LHCN-M2 (cell line): ENCODE measurements around the gene ARID1B. TPM values are rescaled to one million over a fixed set of nuclear protein-coding genes. Genes with fewer than 3 reads are reported as not detected.

Source experiments
- DNase-seq: peaks from one replicate; pipeline ENCODE4 v3.0.0-alpha.2; 2012; ENCODE audit warnings: low read depth
- total RNA-seq: library from RNA; depleted of rRNA; stranded (reverse); fragments of >200 nt; gene quantifications from 2 replicates; pipeline ENCODE4 v1.2.3, GENCODE V29; 2014

Gene ARID1B
- total RNA-seq, 1 experiment from 2014 or later, result 19.0 TPM

GRCh38 chr6:156790711-156791319, 13.6 kb downstream of the ARID1B start:
- no peak for DNase-seq

GRCh38 chr6:156791320-156791850, 14.2 kb downstream of the ARID1B start:
- no peak for DNase-seq

GRCh38 chr6:156793200-156793599, 16.0 kb downstream of the ARID1B start:
- no peak for DNase-seq

DNA sequence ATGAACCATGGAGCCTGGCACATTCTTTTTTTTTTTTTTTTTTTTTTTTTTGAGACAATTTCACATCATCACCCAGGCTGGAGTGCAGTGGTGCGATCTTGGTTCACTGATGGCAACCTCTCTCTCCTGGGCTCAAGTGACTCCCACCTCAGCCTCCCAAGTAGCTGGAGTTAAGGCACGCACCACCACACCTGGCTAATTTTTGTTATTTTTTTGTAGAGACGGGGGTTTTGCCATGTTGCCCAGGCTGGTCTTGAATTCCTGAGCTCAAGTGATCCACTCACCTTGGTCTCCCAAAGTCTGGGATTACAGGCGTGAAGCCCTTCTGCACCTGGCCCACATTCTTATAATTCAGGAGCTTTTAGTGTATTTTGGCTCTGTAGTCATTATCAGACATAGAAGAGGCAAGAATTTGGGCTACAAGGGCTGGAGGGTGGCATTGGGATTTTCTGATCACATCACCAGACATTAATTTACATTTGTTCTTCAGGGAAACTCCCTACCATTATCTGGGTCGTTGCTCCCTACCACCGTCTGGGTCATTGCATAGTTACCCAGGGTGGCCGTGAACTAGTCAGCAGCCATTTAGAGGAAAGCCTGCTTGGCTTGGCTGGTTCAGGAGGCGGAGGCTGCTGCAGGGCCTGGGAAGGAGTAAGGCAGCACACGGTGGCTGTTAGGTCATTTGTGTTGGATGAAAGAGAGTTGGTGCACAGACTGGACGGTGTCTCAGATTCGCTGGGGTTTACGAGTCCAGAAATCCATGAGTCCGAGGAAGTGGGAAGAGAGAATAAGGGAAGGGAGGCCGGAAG, 17.6 kb downstream of the ARID1B start:
- DNase-seq, result no peak

- peak; percentile 48 for DNase-seq
These were observed 18.6 kb downstream of the ARID1B start for GRCh38 chr6:156795825-156796224.

- DNase-seq, result no peak
These were observed 19.4 kb downstream of the ARID1B start for GRCh38 chr6:156796627-156797026.

DNA sequence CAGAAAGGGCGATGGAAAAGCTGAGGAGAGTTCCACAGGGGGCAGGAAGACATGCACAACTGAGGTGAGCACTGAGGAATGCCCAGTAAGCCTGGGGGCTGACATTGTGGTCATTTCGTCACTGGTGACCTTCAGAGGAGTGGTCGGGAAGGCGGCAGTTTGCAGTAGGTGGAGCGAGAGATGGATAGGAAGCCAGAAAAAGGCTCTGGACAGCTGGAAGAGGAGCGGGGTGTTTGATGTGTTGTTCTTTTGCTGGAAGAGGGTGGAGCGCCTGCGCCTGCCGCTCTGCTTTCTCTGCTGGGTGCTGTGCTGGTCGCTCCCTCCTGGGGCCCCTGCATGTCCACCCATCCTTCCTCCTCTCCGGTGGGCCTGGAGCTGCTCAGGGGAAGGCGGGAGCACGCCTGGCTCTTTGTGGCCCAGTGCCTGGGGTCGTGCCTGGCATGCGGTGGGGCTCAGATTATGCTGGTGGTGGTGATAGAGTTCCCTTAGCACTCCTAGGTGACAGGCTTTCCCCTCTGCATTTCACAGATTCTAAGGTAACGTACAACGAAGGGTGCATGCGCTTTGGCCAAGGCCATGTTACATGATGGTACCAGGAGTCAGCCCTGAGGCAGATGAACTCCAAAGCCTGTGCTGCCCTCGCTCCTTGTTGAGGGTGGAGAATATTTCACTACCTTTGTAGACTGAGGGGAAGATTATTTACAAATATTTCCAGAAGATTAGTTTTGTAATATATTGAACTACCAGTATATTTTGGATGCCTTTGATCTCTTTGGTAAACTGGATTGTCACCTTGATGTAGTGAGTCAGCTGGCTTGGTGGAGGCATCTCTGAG, 20.9 kb downstream of the ARID1B start:
- DNase-seq, result no peak

GRCh38 chr6:156801712-156802111, 24.5 kb downstream of the ARID1B start:
- no peak for DNase-seq

- no peak for DNase-seq
These were observed 26.2 kb downstream of the ARID1B start for GRCh38 chr6:156803353-156803752.

GRCh38 chr6:156804402-156804801, 27.2 kb downstream of the ARID1B start:
- DNase-seq, result no peak

- no peak for DNase-seq
These were observed 29.0 kb downstream of the ARID1B start for GRCh38 chr6:156806155-156806554.

DNA sequence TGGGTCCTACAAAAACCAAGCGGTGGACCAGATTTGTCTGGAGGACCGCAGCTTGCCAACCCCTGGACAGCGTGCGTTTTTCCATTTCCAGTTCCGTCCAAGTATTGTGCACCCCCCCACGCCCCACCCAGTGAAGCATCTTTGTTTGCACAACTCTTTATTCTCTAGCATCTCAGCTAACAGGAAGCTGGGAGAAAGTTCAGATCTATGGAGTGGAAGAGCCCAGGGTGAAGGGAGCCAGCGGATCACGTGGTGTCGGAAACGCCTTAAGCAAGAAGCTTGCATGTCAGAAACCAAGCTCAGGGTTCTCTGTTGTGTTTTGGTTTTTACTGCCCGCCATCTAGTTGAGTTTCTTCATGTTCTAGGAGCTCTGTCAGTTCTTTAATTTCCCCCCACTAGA, 29.9 kb downstream of the ARID1B start:
- DNase-seq, result no peak

DNA sequence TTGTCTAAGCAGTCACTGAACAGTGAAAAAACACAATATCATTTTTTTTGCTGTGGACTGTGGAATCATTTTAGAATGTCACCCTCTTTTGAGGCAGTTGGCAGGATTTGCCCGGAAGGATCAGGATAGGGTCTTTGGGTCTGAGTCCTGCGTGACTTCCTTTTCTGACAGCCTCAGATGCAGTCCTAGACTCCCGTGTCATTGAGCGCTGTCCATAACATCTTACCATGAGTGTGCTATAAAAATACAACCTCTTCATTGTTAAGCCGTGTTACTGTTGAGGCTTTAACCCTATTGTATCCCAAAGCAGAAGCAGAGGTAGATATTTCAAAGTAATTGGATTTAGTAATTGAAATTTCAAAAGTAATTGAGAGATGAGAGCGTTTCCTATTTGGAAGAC, 30.6 kb downstream of the ARID1B start:
- no peak for DNase-seq

DNA sequence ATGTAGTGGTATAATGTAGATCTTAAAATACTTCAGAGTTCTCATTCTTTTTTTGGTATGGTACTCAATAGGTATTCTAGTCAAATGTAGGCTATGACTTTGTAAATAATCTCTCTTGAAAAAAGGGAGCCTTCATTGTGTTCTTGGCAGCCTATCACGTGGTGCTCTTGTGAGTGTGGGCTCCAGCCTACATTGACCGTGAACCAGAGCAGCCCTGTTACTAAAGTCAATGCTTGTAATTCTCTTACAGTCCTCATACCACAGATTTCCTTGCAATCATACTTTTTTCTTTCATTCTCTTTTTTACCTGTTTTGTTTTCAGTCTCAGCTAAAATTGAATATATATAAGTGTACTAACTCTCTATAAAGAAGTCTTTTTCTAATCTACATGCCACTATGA, 31.1 kb downstream of the ARID1B start:
- no peak for DNase-seq

DNA sequence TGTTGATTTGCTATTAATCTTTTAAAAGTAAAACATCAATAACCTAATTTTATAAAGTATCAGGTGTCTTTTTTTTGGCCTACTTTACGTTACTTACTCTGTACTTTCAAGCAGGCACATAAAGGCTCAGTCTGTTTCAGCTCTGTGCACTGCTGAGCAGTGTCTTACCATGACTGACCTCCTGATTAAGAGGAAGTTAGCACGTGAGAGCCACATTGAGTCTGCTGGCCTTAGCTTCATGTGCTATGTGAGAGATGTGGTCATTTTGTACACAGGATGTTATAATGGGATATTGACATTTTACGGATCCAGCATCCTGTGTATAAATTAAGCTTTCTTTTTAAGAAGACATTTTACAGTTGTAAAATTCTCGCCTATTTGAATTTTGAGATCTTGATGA, 31.9 kb downstream of the ARID1B start:
- DNase-seq, result peak; percentile 20

GRCh38 chr6:156809446-156810178, 32.4 kb downstream of the ARID1B start:
- DNase-seq, result no peak

- no peak for DNase-seq
These were observed 36.9 kb downstream of the ARID1B start for GRCh38 chr6:156814036-156814581.

- peak; percentile 63 for DNase-seq
These were observed 39.3 kb downstream of the ARID1B start for GRCh38 chr6:156816505-156816904.

GRCh38 chr6:156820089-156820798, 43.1 kb downstream of the ARID1B start:
- DNase-seq, result no peak

DNA sequence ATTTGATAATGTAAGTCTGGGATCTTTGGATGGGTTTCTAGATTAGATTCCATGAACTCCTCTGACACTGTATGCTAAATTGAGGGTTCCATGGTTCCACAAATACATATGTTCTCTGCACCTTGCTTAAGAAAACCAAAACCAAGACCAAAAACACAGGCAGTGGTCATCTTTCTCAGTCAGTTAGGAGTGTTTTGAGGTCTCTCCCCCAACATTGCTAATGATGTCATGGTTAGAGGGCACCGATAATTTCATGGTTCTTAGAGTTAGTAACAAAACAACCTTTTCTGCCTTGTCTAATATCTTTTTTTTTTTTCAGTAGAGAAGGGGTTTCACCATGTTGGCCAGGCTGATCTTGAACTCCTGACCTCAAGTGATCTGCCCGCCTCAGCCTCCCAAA, 44.5 kb downstream of the ARID1B start:
- DNase-seq, result no peak
